Ishikawa (cell line): ENCODE data around the gene LRRN4.

Experiments
- CEBPB ChIP-seq: IDR thresholded peaks from 2 replicates; pipeline ENCODE4 v1.6.1; 2012
- CREB1 ChIP-seq: IDR thresholded peaks from 2 replicates; pipeline ENCODE4 v1.6.1; 2012; ENCODE audit warnings: low read depth
- EGR1 ChIP-seq: IDR thresholded peaks from 2 replicates; pipeline ENCODE4 v1.6.1; 2012
- EP300 ChIP-seq: IDR thresholded peaks from 2 replicates; pipeline ENCODE4 v1.6.1; 2012; ENCODE audit warnings: borderline replicate concordance
- FOXM1 ChIP-seq: IDR thresholded peaks from 2 replicates; pipeline ENCODE4 v1.6.1; 2012; ENCODE audit warnings: low read depth, borderline replicate concordance
- NFIC ChIP-seq: IDR thresholded peaks from 2 replicates; pipeline ENCODE4 v1.6.1; 2012
- RAD21 ChIP-seq: IDR thresholded peaks from 2 replicates; pipeline ENCODE4 v1.6.1; 2012; ENCODE audit warnings: low read depth
- TAF1 ChIP-seq: IDR thresholded peaks from 2 replicates; pipeline ENCODE4 v1.6.1; 2012; ENCODE audit warnings: low read depth, mild to moderate bottlenecking
- TCF12 ChIP-seq: IDR thresholded peaks from 2 replicates; pipeline ENCODE4 v1.6.1; 2012; ENCODE audit warnings: low read depth
- TEAD4 ChIP-seq: IDR thresholded peaks from 2 replicates; pipeline ENCODE4 v1.6.1; 2012
- YY1 ChIP-seq: IDR thresholded peaks from 2 replicates; pipeline ENCODE4 v1.6.1; 2012; ENCODE audit warnings: low read depth
- ZBTB7A ChIP-seq: IDR thresholded peaks from 2 replicates; pipeline ENCODE4 v1.6.1; 2012; ENCODE audit warnings: low read depth
- TF ChIP-seq, protein P1 (sequence below): IDR thresholded peaks from 2 replicates; pipeline ENCODE4 v1.6.1; 2012
- TF ChIP-seq, protein P2 (sequence below): IDR thresholded peaks from 2 replicates; pipeline ENCODE4 v1.6.1; 2012
- TF ChIP-seq, protein P3 (sequence below): IDR thresholded peaks from 2 replicates; pipeline ENCODE4 v1.6.1; 2012; ENCODE audit warnings: low read depth, mild to moderate bottlenecking

The LRRN4 gene

DNA sequence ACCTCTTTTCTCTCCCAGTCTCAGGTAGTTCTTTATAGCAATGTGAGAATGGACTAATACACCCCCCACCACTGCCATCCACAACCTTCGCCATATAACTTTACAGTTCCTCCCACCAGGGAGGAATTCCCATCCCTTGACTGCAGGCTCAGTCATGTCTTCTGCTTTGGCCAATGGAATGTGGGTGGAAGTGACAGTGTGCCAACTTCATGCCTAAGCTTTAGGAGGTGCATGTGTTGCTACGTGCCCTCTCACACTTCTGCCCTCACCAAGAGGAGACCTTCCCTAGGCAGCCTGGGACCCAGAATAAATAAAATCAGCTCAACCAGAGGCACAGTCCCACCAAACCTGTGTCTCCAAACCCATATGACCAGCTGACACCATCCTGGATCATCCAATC, 33.0 kb upstream of the LRRN4 start:
- TF ChIP-seq ZBTB7A (no peak), EGR1 (no peak), TEAD4 (no peak), YY1 (no peak), CREB1 (no peak), EP300 (no peak), NFIC (no peak), RAD21 (no peak), FOXM1 (no peak)
- TF ChIP-seq, protein P1, sequence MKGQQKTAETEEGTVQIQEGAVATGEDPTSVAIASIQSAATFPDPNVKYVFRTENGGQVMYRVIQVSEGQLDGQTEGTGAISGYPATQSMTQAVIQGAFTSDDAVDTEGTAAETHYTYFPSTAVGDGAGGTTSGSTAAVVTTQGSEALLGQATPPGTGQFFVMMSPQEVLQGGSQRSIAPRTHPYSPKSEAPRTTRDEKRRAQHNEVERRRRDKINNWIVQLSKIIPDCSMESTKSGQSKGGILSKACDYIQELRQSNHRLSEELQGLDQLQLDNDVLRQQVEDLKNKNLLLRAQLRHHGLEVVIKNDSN = no peak
- TF ChIP-seq, protein P2, sequence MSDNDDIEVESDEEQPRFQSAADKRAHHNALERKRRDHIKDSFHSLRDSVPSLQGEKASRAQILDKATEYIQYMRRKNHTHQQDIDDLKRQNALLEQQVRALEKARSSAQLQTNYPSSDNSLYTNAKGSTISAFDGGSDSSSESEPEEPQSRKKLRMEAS = no peak

DNA sequence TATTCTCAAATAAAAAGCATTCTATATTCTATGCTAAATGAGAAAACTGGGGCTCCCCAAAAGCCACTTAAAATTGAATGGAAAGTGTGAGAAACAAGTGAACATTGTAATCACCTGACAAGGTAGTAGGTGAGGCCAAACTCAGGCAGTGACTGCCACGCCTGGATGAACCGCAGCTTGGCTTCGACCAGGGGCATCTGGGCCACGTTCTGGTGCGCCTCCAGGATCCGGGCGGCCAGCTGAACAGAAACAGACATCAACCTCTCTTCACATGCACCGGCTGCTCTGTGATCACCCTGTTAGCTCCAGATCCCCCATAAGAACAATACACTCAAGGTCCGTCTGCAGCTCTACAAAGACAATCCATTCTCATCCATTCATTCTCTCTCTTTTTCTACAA, 30.1 kb upstream of the LRRN4 start:
- TF ChIP-seq TAF1 (no peak), NFIC (no peak), FOXM1 (no peak), CREB1 (no peak), ZBTB7A (no peak), RAD21 (no peak), TEAD4 (no peak), TCF12 (no peak), EGR1 (no peak), CEBPB (no peak), YY1 (no peak), EP300 (no peak)
- TF ChIP-seq, protein P3, sequence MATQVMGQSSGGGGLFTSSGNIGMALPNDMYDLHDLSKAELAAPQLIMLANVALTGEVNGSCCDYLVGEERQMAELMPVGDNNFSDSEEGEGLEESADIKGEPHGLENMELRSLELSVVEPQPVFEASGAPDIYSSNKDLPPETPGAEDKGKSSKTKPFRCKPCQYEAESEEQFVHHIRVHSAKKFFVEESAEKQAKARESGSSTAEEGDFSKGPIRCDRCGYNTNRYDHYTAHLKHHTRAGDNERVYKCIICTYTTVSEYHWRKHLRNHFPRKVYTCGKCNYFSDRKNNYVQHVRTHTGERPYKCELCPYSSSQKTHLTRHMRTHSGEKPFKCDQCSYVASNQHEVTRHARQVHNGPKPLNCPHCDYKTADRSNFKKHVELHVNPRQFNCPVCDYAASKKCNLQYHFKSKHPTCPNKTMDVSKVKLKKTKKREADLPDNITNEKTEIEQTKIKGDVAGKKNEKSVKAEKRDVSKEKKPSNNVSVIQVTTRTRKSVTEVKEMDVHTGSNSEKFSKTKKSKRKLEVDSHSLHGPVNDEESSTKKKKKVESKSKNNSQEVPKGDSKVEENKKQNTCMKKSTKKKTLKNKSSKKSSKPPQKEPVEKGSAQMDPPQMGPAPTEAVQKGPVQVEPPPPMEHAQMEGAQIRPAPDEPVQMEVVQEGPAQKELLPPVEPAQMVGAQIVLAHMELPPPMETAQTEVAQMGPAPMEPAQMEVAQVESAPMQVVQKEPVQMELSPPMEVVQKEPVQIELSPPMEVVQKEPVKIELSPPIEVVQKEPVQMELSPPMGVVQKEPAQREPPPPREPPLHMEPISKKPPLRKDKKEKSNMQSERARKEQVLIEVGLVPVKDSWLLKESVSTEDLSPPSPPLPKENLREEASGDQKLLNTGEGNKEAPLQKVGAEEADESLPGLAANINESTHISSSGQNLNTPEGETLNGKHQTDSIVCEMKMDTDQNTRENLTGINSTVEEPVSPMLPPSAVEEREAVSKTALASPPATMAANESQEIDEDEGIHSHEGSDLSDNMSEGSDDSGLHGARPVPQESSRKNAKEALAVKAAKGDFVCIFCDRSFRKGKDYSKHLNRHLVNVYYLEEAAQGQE = no peak
- TF ChIP-seq, protein P2 = no peak
- TF ChIP-seq, protein P1 = no peak

DNA sequence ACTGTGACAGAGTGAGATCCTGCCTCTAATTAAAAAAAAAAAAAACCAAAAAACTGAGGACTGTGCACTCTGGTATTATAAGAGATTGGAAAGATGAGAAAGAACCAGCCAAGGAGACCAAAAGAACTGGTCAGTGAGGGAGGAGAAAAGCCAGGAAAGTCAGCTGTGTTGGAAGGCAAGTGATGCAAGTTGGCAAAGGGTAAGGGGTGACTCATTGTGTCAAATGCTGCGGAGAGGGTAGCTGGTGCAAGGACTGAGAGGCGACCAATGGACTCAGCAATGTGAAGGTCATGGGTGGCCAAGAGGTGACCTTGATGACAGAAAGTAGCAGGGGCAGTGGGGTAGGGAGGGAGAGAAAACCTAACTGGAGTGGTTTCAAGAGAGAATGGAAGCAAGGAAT, 27.4 kb upstream of the LRRN4 start:
- TF ChIP-seq CREB1 = no peak
- no peak for TF ChIP-seq ZBTB7A
- TF ChIP-seq TCF12 = no peak
- no peak for TF ChIP-seq YY1
- TF ChIP-seq, protein P1 = no peak

DNA sequence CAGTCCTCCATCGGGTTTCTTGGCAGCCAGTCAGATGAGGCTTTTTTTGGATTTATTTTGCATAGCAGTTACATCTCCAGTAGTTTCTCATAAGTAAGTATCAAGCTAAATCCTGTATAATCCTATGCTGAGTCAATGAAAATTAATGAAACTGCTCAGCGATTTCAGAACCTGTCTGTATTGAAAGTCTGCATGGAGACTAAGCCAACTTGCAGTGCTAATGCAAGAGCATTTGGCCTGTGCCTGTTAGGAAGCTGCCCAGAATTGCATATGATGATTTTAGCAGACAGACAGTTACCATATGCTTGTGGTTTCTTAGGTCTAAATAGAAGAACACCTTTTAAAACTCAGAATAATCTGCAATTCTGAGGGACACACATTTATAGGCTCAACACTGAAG, 25.2 kb upstream of the LRRN4 start:
- TF ChIP-seq YY1 = no peak
- TF ChIP-seq TCF12 = no peak
- TF ChIP-seq, protein P1 = no peak
- TF ChIP-seq TAF1 = no peak
- no peak for TF ChIP-seq NFIC
- TF ChIP-seq EP300 = no peak
- TF ChIP-seq, protein P3 = no peak
- no peak for TF ChIP-seq FOXM1
- TF ChIP-seq RAD21 = no peak
- no peak for TF ChIP-seq EGR1
- no peak for TF ChIP-seq TEAD4
- no peak for TF ChIP-seq CREB1
- TF ChIP-seq, protein P2 = no peak
- no peak for TF ChIP-seq ZBTB7A
- TF ChIP-seq CEBPB = no peak

DNA sequence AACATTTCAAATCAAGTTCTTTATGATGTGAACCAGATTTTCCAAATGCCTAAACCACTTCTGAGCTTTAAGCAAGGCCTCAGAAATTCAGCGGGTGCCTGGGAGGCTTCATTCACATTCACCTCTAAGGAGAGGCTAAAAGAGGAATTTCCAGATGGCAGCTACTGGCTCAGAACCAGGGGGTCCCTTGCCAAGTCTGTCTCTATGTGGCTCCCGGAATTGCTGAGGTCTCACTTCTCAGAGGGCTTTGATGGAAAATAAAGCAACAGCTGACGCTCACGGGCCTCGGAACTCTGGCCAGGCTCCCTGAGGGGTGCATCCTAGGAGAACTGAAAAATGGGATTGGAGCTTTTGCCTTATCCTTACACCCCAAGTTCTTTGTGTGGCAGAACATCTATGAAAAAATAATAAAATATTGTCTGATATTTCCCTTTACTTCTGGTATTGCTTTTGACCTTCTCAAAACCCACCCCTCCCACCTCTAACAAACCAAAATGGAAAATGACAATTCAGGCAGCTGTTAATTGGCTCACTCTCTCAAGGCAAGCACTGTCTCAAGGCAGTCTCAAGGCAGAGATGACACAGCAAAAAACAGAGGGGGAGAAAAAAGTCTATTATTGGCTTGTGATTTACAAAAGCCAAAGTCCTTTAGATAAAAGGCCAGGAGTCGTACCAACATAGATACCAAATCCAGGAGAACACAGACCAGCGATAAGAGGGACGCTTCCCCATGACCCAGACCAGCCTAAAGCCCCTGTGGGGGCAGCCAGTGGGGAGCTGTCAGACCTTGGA, 21.8 kb upstream of the LRRN4 start:
- TF ChIP-seq, protein P1 = no peak
- TF ChIP-seq EGR1 = no peak
- no peak for TF ChIP-seq ZBTB7A
- no peak for TF ChIP-seq FOXM1
